Measurements from ENCODE around the gene NADK. TPM values are rescaled to one million over a fixed set of nuclear protein-coding genes. Genes with fewer than 3 reads are reported as not detected.

The NADK gene
- total and polyA plus RNA-seq, 2 of the 13 experiments (the other 11 are each of a cell fraction or from before 2014, with no cell fraction given), result 56.6 to 60.1 TPM

DNA sequence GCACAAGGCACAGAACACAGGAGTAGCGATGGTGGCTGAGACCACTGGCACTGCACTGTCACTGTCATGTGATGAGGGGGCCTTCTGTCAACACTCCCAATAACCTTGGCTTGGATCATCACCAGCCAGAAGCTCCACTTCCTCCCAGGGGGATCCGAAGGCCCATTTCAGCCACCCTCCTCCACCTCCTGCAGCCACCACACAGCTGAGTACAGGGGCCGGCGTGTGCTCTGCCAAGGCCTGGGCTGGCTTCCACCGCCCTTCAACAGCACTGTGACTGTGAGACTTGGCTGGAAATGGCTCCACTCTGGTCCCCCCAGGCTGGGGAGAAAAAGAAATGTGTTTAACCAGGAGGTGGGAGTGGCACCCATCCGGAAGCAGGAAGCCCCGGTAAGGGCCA is 9.9 kb upstream of the NADK start:
- Histone ChIP-seq H3K4me3 (replicated peaks in 1 of 3; ENCODE audit: insufficient read depth in 1 of 3, low read depth in 2 of 3, low read length in 3 of 3) (no peak overlapping the region), H3K4me2 (ENCODE audit: low read depth, low read length) (no peak overlapping the region), H4K20me1 (ENCODE audit: insufficient read depth, low read length) (no peaks in the 10 kb centered on the region), H2AFZ (ENCODE audit: low read length) (no peak overlapping the region), H3K4me1 (ENCODE audit: insufficient read depth, low read length) (peaks cover 5% of the 10 kb centered on the region; the same call in 1 of the 2 replicates), H3K79me2 (ENCODE audit: insufficient read depth, low read length) (no peaks in the 10 kb centered on the region), H3K36me3 (replicated peaks in 1 of 2; ENCODE audit: control insufficient read depth in 1 of 2, insufficient read depth in 2 of 2, low read length in 2 of 2) (peaks cover 41 to 75% of the 10 kb centered on the region in 2 experiments), H3K9me3 (ENCODE audit: low read length) (no peaks in the 10 kb centered on the region), H3K9ac (ENCODE audit: insufficient read depth, low read depth, low read length) (no peak overlapping the region), H3K27ac (ENCODE audit: extremely low read length, insufficient read depth, low read length) (no peak overlapping the region), H3K27me3 (ENCODE audit: control insufficient read depth in 1 of 2, insufficient read depth in 2 of 2, low read length in 2 of 2) (no peaks in the 10 kb centered on the region)
- WGBS (ENCODE audit: low lambda C conversion rate), result 94% methylated on average over 7 of the region's 7 CpGs
- in situ Hi-C loops (cut with HindIII; ENCODE audit: extremely low pct_ligation_motif_present, low pct_unique_long_range_greater_than_20kb), result loop anchor here (10.0 kb wide), 1 partner anchor 117 kb away; no protein-coding TSS in a partner anchor
- intact Hi-C loops (cut with micrococcal nuclease; ENCODE audit: unreplicated experiment), result no loop called here
- CTCF ChIA-PET (ENCODE audit: low intra/inter-chr PET ratio, low total read pairs), result no interaction called here
- no TSS peak for BruUV-seq (replicated peaks)
- ATAC-seq (no peak; the same call in 2 of the 3 replicates), DNase-seq (ENCODE audit: low spot score) (no peak), FAIRE-seq (no peak)
- POLR2A ChIA-PET, result no interaction called here
- TF ChIP-seq XBP1 (CRISPR knock-in tag; IDR thresholded peaks at IDR 0.05) (no peak), ZNF101 (CRISPR knock-in tag; IDR thresholded peaks at IDR 0.05; ENCODE audit: borderline replicate concordance, low read depth) (no peak), FLYWCH1 (CRISPR knock-in tag; IDR thresholded peaks at IDR 0.05) (no peak), ZNF276 (CRISPR knock-in tag; IDR thresholded peaks at IDR 0.05; ENCODE audit: low read depth) (no peak), GATA4 (IDR thresholded peaks at IDR 0.05; ENCODE audit: borderline replicate concordance, low read depth) (no peak), ZBTB3 (CRISPR knock-in tag; IDR thresholded peaks at IDR 0.05; ENCODE audit: borderline replicate concordance, low read depth) (no peak), ZBTB2 (CRISPR knock-in tag; IDR thresholded peaks at IDR 0.05; ENCODE audit: low read depth) (no peak), MTERF4 (CRISPR knock-in tag; IDR thresholded peaks at IDR 0.05) (no peak), ZNF263 (CRISPR knock-in tag; IDR thresholded peaks at IDR 0.05) (no peak), ZNF234 (CRISPR knock-in tag; conservative IDR thresholded peaks at IDR 0.05) (no peak), ZNF232 (CRISPR knock-in tag; IDR thresholded peaks at IDR 0.05; ENCODE audit: borderline replicate concordance) (no peak), RARA (CRISPR knock-in tag; IDR thresholded peaks at IDR 0.05) (no peak), ZNF878 (CRISPR knock-in tag; IDR thresholded peaks at IDR 0.05) (no peak), TCF7 (IDR thresholded peaks at IDR 0.05; ENCODE audit: low read depth) (no peak), ZNF143 (CRISPR knock-in tag; IDR thresholded peaks at IDR 0.05) (no peak), TERF1 (CRISPR knock-in tag; IDR thresholded peaks at IDR 0.05) (no peak), NFKBIZ (CRISPR knock-in tag; IDR thresholded peaks at IDR 0.05) (no peak), MTA1 (CRISPR knock-in tag; IDR thresholded peaks at IDR 0.05; ENCODE audit: borderline replicate concordance) (no peak), CHD4 (IDR thresholded peaks at IDR 0.05; ENCODE audit: borderline replicate concordance, low read length) (no peak)
- TF ChIP-seq, protein P1, sequence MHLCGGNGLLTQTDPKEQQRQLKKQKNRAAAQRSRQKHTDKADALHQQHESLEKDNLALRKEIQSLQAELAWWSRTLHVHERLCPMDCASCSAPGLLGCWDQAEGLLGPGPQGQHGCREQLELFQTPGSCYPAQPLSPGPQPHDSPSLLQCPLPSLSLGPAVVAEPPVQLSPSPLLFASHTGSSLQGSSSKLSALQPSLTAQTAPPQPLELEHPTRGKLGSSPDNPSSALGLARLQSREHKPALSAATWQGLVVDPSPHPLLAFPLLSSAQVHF (CRISPR knock-in tag; IDR thresholded peaks at IDR 0.05), result no peak

All from HepG2 (cell line).